Prostate gland (tissue), 2 donors: ENCODE results near the gene PELO.

ENCODE experiments used
- POLR2A ChIP-seq: fragments of 450-650 bp; IDR thresholded peaks from one replicate; pipeline ENCODE4 v1.6.1; 2016; ENCODE audit warnings: antibody characterized with exemption, mild to moderate bottlenecking
- POLR2AphosphoS5 ChIP-seq: sonication (generic); formaldehyde crosslinking; IDR thresholded peaks from one replicate; pipeline ENCODE4 v1.6.1; 2017; ENCODE audit warnings: antibody characterized with exemption
- TF ChIP-seq, protein P1 (sequence below), 4 experiments: fragments of 200-600 bp in 2 of 4; fragments of 450-650 bp in 2 of 4; sonication (generic) in 2 of 4; IDR thresholded peaks; 1 replicate in 3 of 4; 2 replicates in 1 of 4; pipeline ENCODE4 v1.5.1; 2016 to 2019; ENCODE audit warnings: antibody characterized with exemption in 4 of 4, mild to moderate bottlenecking in 2 of 4, moderate library complexity in 2 of 4

DNA sequence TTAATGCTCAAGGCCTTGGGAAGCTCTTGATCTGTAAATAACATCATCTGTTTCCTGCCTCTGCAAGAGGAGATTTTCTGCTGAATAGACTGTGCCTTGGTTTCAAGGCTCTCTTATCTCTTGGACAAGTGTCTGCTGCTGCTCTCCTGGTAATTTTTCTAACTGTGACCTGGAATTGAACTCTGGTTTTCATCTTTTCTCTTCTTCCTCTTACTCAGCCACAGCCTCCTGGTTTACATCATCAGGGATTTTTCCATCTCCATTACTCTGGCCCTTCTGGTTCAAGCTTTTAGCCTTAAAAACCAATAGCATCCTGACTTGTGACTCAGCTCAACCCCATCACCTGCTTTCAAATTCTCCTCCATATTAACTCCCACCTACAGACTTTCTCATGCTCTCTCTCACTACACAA lies 49.6 kb upstream of the PELO start:
- TF ChIP-seq, protein P1, sequence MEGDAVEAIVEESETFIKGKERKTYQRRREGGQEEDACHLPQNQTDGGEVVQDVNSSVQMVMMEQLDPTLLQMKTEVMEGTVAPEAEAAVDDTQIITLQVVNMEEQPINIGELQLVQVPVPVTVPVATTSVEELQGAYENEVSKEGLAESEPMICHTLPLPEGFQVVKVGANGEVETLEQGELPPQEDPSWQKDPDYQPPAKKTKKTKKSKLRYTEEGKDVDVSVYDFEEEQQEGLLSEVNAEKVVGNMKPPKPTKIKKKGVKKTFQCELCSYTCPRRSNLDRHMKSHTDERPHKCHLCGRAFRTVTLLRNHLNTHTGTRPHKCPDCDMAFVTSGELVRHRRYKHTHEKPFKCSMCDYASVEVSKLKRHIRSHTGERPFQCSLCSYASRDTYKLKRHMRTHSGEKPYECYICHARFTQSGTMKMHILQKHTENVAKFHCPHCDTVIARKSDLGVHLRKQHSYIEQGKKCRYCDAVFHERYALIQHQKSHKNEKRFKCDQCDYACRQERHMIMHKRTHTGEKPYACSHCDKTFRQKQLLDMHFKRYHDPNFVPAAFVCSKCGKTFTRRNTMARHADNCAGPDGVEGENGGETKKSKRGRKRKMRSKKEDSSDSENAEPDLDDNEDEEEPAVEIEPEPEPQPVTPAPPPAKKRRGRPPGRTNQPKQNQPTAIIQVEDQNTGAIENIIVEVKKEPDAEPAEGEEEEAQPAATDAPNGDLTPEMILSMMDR (IDR thresholded peaks at IDR 0.05): no peak
- no peak for TF ChIP-seq POLR2A
- TF ChIP-seq POLR2AphosphoS5: no peak
